ENCODE results near the gene COL5A2.

The COL5A2 gene

DNA sequence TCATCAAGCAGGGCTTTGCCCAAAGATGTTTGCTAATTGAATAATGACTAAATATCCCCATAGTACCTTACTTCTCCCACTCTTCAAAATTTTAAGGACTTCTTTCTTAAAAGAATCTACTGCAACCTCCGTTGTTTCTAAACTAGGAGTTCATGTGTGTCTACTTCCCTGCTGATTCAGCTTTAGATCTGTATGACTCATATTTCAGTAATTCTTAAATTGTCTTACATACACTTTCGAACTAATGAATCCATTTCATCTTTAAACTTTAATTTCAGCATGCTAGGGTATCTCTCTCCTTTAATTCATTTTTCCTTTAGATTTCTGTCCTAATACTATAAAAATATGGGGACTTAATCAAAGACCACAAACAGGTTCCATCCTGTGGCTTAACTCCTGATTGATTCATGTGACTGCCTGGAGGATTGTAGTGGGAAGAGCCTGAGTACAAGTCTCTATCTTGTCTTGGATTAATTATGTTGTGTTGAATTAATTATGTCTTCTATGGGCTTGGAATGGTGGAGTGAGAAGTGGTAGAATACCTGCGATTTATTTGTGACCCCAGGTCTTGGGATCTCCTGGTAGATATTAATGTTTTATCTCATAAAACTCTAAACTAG lies 24.9 kb upstream of the COL5A2 start:
- no peak overlapping the region for H3K4me3 ChIP-seq (replicated peaks; ENCODE audit: low read depth, low read length)
- TF ChIP-seq, protein P1, sequence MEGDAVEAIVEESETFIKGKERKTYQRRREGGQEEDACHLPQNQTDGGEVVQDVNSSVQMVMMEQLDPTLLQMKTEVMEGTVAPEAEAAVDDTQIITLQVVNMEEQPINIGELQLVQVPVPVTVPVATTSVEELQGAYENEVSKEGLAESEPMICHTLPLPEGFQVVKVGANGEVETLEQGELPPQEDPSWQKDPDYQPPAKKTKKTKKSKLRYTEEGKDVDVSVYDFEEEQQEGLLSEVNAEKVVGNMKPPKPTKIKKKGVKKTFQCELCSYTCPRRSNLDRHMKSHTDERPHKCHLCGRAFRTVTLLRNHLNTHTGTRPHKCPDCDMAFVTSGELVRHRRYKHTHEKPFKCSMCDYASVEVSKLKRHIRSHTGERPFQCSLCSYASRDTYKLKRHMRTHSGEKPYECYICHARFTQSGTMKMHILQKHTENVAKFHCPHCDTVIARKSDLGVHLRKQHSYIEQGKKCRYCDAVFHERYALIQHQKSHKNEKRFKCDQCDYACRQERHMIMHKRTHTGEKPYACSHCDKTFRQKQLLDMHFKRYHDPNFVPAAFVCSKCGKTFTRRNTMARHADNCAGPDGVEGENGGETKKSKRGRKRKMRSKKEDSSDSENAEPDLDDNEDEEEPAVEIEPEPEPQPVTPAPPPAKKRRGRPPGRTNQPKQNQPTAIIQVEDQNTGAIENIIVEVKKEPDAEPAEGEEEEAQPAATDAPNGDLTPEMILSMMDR (IDR thresholded peaks at IDR 0.05; ENCODE audit: low read depth, low read length, missing control alignments) = no peak
- DNase-seq (ENCODE audit: extremely low read depth, low read depth) = no peak

GRCh38 chr2:189203177-189203799 lies 23.7 kb upstream of the COL5A2 start:
- TF ChIP-seq, protein P1 (IDR thresholded peaks at IDR 0.05; ENCODE audit: low read depth, low read length, missing control alignments) = no peak
- DNase-seq (ENCODE audit: extremely low read depth, low read depth) = no peak
- no peak overlapping the region for H3K4me3 ChIP-seq (replicated peaks; ENCODE audit: low read depth, low read length)

GRCh38 chr2:189199797-189200196 lies 20.2 kb upstream of the COL5A2 start:
- DNase-seq (ENCODE audit: extremely low read depth, low read depth) = no peak
- no peak overlapping the region for H3K4me3 ChIP-seq (replicated peaks; ENCODE audit: low read depth, low read length)
- TF ChIP-seq, protein P1 (IDR thresholded peaks at IDR 0.05; ENCODE audit: low read depth, low read length, missing control alignments) = no peak

DNA sequence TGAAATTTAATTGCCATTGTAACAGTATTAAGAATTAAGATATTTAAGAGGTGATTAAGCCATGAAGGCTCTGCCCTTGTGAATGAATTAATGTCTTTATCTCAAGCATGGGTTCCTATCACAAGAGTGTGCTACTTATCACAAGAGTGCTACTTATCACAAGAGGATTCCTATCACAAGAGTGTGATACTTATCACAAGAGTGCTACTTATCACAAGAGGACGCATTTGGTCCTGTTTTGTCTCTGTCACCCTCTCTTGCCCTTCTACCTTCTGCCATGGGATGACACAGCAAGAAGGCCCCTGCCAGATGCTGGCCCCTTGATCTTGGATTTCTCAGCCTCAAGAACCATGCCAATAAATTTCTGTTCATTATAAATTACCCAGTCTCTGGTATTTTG lies 13.2 kb upstream of the COL5A2 start:
- H3K4me3 ChIP-seq (replicated peaks; ENCODE audit: low read depth, low read length) = no peak overlapping the region
- DNase-seq (ENCODE audit: extremely low read depth, low read depth) = no peak
- TF ChIP-seq, protein P1 (IDR thresholded peaks at IDR 0.05; ENCODE audit: low read depth, low read length, missing control alignments) = no peak

- no peak for DNase-seq (ENCODE audit: extremely low read depth, low read depth)
- H3K4me3 ChIP-seq (replicated peaks; ENCODE audit: low read depth, low read length) = no peak overlapping the region
- TF ChIP-seq, protein P1 (IDR thresholded peaks at IDR 0.05; ENCODE audit: low read depth, low read length, missing control alignments) = no peak
Observed at GRCh38 chr2:189191766-189192165, 12.2 kb upstream of the COL5A2 start.

DNA sequence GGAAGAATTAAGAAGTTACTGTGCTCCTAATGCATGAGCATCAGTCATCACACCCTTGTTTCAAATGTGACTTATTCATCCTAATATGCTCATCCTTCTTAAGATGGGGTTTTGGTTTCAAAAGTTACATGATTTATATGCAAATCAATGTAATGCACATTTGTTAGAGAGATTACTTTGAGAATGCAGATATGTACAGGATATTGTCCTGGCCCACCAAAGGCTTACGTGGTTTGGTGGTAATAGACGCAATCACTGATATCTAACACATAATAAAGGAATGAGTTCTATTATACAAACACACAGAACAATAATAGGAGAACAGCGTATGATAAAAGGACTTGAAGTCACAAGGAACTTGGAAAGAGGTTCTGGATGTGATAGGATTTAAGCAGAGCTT lies 11.1 kb upstream of the COL5A2 start:
- no peak for DNase-seq (ENCODE audit: extremely low read depth, low read depth)
- H3K4me3 ChIP-seq (replicated peaks; ENCODE audit: low read depth, low read length) = no peak overlapping the region

More for the DNA sequence above, 11.1 kb upstream of the COL5A2 start:
- TF ChIP-seq, protein P1 (IDR thresholded peaks at IDR 0.05; ENCODE audit: low read depth, low read length, missing control alignments) = no peak

Data from HFF-Myc (cell line).